ENCODE measurements around the gene CCDC68. TPM values are rescaled to one million over a fixed set of nuclear protein-coding genes. Genes with fewer than 3 reads are reported as not detected.
"Not testable (repeated sequence)": the region's sequence is repeated elsewhere in the genome, so short reads cannot be mapped to it uniquely, and the experiment has no call there.

Gene CCDC68
- total RNA-seq, 4 donors from 2014 or later = 3.6 to 8.3 (median 5.5) TPM

DNA sequence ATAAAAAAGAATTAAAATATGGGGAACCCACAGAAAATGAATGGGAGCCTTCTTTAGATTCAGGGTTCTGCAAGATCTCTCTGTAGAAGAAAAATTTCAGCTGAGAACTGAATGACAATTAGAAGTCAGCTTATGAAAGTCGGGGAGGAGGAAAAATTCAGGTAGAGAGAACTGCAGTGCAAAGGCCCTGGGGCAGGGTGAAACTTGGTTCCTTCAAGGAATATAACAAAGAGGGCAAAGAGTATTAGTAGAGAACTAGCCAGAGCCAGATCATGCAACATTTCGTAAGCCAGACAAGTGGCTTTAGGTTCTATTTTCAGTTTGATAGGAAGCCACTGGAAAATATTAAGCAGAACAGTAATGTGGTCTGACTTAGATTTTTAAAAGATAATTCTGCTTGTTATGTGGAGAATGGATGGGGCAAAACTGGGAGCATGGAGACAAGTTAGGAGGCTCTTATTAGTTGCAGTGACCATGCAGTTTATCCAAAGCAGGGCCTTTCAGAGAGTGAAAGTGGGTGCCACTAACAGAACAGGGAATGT lies 103.1 kb downstream of the CCDC68 start:
- Histone ChIP-seq H3K4me1 (no peaks in the 10 kb centered on the region), H3K27me3 (no peaks in the 10 kb centered on the region), H3K36me3 (no peaks in the 10 kb centered on the region), H3K4me3 (no peak overlapping the region), H3K27ac (no peak overlapping the region), H3K9me3 (no peaks in the 10 kb centered on the region)
- WGBS, 2 donors (ENCODE audit: low coverage in 1 of 2) = 50 to 94% methylated on average over 2 of the region's 2 CpGs
- TF ChIP-seq POLR2AphosphoS5 (IDR thresholded peaks at IDR 0.05) = no peak
- TF ChIP-seq EP300 (IDR thresholded peaks at IDR 0.05) = no peak
- TF ChIP-seq, protein P1, sequence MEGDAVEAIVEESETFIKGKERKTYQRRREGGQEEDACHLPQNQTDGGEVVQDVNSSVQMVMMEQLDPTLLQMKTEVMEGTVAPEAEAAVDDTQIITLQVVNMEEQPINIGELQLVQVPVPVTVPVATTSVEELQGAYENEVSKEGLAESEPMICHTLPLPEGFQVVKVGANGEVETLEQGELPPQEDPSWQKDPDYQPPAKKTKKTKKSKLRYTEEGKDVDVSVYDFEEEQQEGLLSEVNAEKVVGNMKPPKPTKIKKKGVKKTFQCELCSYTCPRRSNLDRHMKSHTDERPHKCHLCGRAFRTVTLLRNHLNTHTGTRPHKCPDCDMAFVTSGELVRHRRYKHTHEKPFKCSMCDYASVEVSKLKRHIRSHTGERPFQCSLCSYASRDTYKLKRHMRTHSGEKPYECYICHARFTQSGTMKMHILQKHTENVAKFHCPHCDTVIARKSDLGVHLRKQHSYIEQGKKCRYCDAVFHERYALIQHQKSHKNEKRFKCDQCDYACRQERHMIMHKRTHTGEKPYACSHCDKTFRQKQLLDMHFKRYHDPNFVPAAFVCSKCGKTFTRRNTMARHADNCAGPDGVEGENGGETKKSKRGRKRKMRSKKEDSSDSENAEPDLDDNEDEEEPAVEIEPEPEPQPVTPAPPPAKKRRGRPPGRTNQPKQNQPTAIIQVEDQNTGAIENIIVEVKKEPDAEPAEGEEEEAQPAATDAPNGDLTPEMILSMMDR (IDR thresholded peaks at IDR 0.05) = no peak
- no peak for TF ChIP-seq POLR2A (IDR thresholded peaks at IDR 0.05)
- ATAC-seq = no peak

DNA sequence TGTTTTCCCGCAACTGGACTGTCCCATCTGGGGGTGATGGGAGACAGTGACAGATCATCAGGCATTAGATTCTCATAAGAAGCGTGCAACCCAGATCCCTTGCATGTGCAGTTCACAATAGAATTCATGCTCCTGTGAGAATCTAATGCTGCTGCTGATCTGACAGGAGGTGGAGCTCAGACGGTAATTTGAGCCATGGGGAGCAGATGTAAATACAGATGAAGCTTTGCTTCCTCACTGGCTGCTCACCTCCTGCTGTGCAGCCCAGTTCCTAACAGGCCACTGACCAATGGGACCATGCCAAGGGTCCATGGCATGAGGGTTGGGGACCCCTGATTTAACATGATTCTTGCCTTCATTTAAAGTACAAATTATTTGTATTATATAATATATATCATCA lies 104.2 kb downstream of the CCDC68 start:
- not testable (repeated sequence) for H3K27me3 ChIP-seq, ATAC-seq, H3K9me3 ChIP-seq, H3K4me3 ChIP-seq, H3K36me3 ChIP-seq, H3K27ac ChIP-seq, H3K4me1 ChIP-seq
- 92 to 100% methylated on average over 1 to 3 of the region's 3 CpGs for WGBS, 2 donors (ENCODE audit: low coverage in 1 of 2)

DNA sequence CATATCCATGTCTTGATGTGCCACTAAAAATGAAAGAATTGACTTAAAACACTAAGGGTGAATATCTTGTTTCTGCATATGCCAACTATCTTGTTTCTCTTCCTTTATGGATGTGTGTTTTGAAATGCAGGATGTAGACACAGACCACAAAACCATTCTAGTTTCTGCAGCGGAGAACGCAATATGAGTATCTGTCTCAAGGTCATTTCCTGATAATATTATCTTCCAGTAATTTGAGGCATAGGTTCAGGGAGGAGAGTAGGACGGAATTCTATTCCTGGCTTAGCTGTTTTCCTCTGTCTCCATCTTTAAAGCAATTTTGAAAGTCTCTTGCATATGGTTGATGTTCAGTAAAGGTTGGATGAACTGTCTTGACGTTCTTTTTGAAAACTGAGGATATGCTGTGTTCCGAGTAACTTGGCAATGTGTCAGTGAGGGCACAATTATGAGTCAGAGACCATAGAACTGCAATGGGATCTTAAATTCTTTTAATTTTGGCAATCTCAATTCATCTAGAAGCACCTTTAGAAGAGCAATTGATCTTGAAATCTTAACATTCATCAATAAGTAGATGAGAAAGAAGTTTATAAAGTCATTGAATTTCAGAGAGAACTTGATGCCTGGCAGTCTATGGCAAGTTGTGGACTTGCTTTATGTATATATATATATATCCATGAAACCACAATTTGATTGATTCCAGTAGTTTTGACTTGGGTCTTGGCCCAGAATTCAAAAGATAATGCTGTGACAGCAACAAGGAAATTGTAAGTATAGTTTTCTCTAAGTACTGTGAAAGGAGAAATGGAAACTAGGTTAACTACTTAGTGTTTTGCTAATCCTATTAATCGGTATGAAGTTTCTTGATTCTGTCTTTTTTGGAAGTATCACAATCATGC lies 106.2 kb downstream of the CCDC68 start:
- no peaks in the 10 kb centered on the region for H3K9me3 ChIP-seq
- 65 to 84% methylated on average over 6 of the region's 6 CpGs for WGBS, 2 donors (ENCODE audit: low coverage in 1 of 2)
- no peak overlapping the region for H3K4me3 ChIP-seq
- no peaks in the 10 kb centered on the region for H3K4me1 ChIP-seq
- ATAC-seq = no peak
- H3K27ac ChIP-seq = no peak overlapping the region
- TF ChIP-seq, protein P1 (IDR thresholded peaks at IDR 0.05) = no peak
- TF ChIP-seq POLR2AphosphoS5 (IDR thresholded peaks at IDR 0.05) (no peak), EP300 (IDR thresholded peaks at IDR 0.05) (no peak), POLR2A (IDR thresholded peaks at IDR 0.05) (no peak)
- H3K27me3 ChIP-seq = no peaks in the 10 kb centered on the region
- no peaks in the 10 kb centered on the region for H3K36me3 ChIP-seq

Other genes with a start within 250 kb of the CCDC68 start
- gene RAB27B, start 131.0 kb downstream of the CCDC68 start, total RNA-seq = 1 to 10 TPM in 1 of 4 donors, under 1 TPM in 3; 0.31 to 3.0 (median 0.69) TPM

All from gastroesophageal sphincter (tissue), 4 donors.